Activated CD4-positive, alpha-beta T cell treated with anti-CD3 and anti-CD28 coated beads for 4 hours (primary cell): ENCODE data around the gene NLRC4.
"Not testable (repeated sequence)": the region's sequence is repeated elsewhere in the genome, so short reads cannot be mapped to it uniquely, and the experiment has no call there.

Source experiments
- DNase-seq, 2 donors: peaks; one replicate each; pipeline ENCODE4 v3.0.0-alpha.2; 2020

The NLRC4 gene

GRCh38 chr2:32237996-32238395 lies 26.7 kb downstream of the NLRC4 start:
- no peak for DNase-seq

GRCh38 chr2:32237488-32237887 lies 27.2 kb downstream of the NLRC4 start:
- DNase-seq, result no peak

GRCh38 chr2:32235315-32235714 lies 29.4 kb downstream of the NLRC4 start:
- no peak for DNase-seq

GRCh38 chr2:32231959-32232358 lies 32.7 kb downstream of the NLRC4 start:
- DNase-seq, result no peak

- no peak for DNase-seq
These were observed 35.1 kb downstream of the NLRC4 start for GRCh38 chr2:32229635-32230034.

GRCh38 chr2:32228181-32228580 lies 36.5 kb downstream of the NLRC4 start:
- DNase-seq, result no peak

GRCh38 chr2:32227492-32227891 lies 37.2 kb downstream of the NLRC4 start:
- no peak for DNase-seq

GRCh38 chr2:32222966-32223365 lies 41.7 kb downstream of the NLRC4 start:
- DNase-seq, result no peak

GRCh38 chr2:32220445-32220844 lies 44.2 kb downstream of the NLRC4 start:
- DNase-seq, result no peak

- DNase-seq, result no peak
These were observed 52.4 kb downstream of the NLRC4 start for GRCh38 chr2:32212295-32212694.

- no peak for DNase-seq
These were observed 53.8 kb downstream of the NLRC4 start for GRCh38 chr2:32210767-32211408.

GRCh38 chr2:32203428-32203827 lies 61.3 kb downstream of the NLRC4 start:
- not testable (repeated sequence) for DNase-seq

- DNase-seq, result no peak
These were observed 63.9 kb downstream of the NLRC4 start for GRCh38 chr2:32200814-32201213.

- no peak for DNase-seq
These were observed 72.3 kb downstream of the NLRC4 start for GRCh38 chr2:32192418-32192817.

GRCh38 chr2:32189011-32189410 lies 75.7 kb downstream of the NLRC4 start:
- DNase-seq, result no peak

- no peak for DNase-seq
These were observed 82.0 kb downstream of the NLRC4 start for GRCh38 chr2:32182667-32183066.
